Upper lobe of right lung (tissue), 1 donor: ENCODE measurements around the gene ALDH3A1. TPM values are rescaled to one million over a fixed set of nuclear protein-coding genes. Genes with fewer than 3 reads are reported as not detected.

ENCODE experiments used
- ATAC-seq: fragments of 200-7000 bp; cut with Tn5 transposase; one replicate; pipeline ENCODE4 v1.9.1; 2020; ENCODE audit warnings: mild to moderate bottlenecking, moderate library complexity
- DNase-seq: peaks from one replicate; pipeline ENCODE4 v3.0.0-alpha.2; 2020
- H3K27ac ChIP-seq: fragments of 200-600 bp; one replicate; pipeline ENCODE4 v1.8.0; 2022
- H3K27me3 ChIP-seq: fragments of 200-600 bp; one replicate; pipeline ENCODE4 v1.8.0; 2022; ENCODE audit warnings: mild to moderate bottlenecking
- H3K36me3 ChIP-seq: fragments of 200-600 bp; one replicate; pipeline ENCODE4 v1.8.0; 2022
- H3K4me1 ChIP-seq: fragments of 200-600 bp; one replicate; pipeline ENCODE4 v1.8.0; 2022
- H3K4me3 ChIP-seq: fragments of 200-600 bp; one replicate; pipeline ENCODE4 v1.8.0; 2022; ENCODE audit warnings: mild to moderate bottlenecking
- H3K9me3 ChIP-seq: fragments of 200-600 bp; one replicate; pipeline ENCODE4 v1.8.0; 2022
- intact Hi-C: fragments of 100-400 bp; cut with DNase I; formaldehyde crosslinking; loops from one replicate; pipeline ENCODE4 v1.11.0; 2022
- total RNA-seq: library from RNA; stranded (reverse); fragmentation: NEBNext Ultra II Directional; extraction: Animal tissue kit (Norgen Biotek cat#: 25700); gene quantifications from one replicate; pipeline ENCODE4 v1.2.1, GENCODE V29; 2021
- TF ChIP-seq, protein P1 (sequence below): fragments of 200-600 bp; IDR thresholded peaks from one replicate; pipeline ENCODE4 v1.8.0; 2022; ENCODE audit warnings: antibody characterized with exemption
- donor health status: DM: no; HTN: yes; CAD: no; lungs with severe emphysema.

The ALDH3A1 gene
- total RNA-seq, 1 donor from 2014 or later: 10.5 TPM

DNA sequence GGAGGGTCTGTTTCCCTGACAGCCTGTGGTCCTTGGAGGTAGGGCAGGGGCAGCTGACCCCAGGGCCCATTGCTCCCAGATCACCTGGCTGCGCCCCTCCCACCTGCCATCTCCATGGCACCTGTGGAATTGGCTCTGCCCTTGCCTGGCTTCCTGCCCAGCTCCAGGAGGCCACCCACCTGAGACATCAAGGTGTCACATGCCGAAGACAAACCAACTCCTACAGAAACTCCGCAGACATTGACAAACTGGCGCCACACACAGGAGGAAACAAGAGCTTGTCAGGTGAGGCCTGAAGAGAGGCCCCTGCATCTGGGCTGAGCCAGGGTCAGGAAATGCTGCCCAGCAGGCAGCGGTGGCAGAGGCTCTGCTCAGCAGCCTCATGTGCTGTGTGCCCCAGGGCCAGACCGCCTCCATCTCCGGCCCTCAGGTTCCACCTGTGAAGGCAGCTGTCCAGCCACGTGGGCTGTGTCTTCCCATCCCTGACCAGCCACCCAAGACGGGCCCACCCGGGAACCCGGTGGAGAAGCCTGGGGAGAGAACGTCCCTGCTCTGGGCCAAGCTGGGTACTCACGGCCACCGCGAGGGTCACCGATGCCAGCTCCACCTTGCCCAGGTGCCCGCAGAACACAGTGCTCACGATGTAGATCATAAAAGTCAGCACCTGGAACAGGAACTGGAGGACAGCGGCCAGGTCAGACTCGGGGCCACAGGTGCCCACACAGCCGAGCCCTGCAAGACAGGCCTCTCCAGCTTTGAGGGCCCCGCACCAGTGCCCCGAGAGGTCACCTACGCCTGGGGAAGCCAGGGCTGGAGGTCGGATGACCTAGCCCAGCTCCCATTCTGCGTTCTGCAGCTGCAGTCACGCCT is 33.3 kb downstream of the ALDH3A1 start:
- no peaks in the 10 kb centered on the region for H3K4me1 ChIP-seq
- ATAC-seq: no peak
- no peak overlapping the region for H3K27ac ChIP-seq
- H3K36me3 ChIP-seq: no peaks in the 10 kb centered on the region
- intact Hi-C loops: no loop called here
- TF ChIP-seq, protein P1, sequence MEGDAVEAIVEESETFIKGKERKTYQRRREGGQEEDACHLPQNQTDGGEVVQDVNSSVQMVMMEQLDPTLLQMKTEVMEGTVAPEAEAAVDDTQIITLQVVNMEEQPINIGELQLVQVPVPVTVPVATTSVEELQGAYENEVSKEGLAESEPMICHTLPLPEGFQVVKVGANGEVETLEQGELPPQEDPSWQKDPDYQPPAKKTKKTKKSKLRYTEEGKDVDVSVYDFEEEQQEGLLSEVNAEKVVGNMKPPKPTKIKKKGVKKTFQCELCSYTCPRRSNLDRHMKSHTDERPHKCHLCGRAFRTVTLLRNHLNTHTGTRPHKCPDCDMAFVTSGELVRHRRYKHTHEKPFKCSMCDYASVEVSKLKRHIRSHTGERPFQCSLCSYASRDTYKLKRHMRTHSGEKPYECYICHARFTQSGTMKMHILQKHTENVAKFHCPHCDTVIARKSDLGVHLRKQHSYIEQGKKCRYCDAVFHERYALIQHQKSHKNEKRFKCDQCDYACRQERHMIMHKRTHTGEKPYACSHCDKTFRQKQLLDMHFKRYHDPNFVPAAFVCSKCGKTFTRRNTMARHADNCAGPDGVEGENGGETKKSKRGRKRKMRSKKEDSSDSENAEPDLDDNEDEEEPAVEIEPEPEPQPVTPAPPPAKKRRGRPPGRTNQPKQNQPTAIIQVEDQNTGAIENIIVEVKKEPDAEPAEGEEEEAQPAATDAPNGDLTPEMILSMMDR: no peak
- no peak overlapping the region for H3K4me3 ChIP-seq
- H3K27me3 ChIP-seq: no peaks in the 10 kb centered on the region
- no peak for DNase-seq
- H3K9me3 ChIP-seq: no peaks in the 10 kb centered on the region

DNA sequence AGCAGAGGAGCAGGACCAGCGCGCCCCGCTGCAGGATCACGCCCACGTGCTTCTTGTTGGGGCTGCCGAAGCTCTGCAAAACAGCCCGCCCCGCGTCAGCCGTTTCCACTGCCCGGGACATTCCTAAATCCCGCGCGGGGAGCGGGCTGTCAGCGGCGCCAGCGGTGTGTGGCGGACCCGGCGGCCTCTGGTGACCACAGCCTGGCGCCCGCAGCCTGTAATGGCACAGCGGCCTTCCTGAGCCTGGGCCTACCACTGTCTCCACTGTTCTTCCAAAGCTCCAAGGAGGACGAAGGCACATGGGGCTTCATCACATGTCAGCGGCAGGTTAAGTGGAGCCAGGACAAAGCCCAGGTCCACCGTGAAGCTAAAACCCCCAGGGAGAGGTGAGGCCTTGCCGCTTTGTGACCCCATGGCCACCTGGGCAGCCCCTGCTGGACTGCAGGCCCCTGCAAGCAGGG is 34.2 kb downstream of the ALDH3A1 start:
- Histone ChIP-seq H3K4me3 (no peak overlapping the region), H3K27me3 (no peaks in the 10 kb centered on the region), H3K4me1 (no peaks in the 10 kb centered on the region), H3K36me3 (no peaks in the 10 kb centered on the region), H3K27ac (no peak overlapping the region), H3K9me3 (no peaks in the 10 kb centered on the region)
- DNase-seq: no peak
- intact Hi-C loops: no loop called here
- TF ChIP-seq, protein P1: no peak
- no peak for ATAC-seq

DNA sequence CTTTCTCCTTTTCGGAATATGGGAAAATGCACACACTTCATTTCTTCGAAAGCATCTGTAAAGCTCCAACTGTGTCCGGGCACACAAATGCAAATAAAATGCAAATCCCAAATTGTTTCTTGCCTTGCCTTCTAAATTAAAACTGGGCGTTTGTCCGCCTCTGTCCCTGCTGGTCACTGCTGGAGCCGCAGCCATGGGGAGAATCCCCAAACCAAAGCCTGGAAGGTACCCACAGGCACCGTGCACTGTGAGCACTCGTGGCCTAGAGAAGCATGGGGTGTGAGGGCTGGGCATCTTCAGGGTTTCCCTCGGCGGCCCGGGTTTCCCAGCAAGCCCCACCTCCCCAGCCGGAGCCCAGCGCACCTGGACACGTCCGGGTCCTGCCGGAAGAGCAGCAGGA is 34.6 kb downstream of the ALDH3A1 start:
- intact Hi-C loops: no loop called here
- DNase-seq (no peak), ATAC-seq (no peak)
- Histone ChIP-seq H3K4me1 (no peaks in the 10 kb centered on the region), H3K4me3 (no peak overlapping the region), H3K36me3 (no peaks in the 10 kb centered on the region), H3K27ac (no peak overlapping the region), H3K27me3 (no peaks in the 10 kb centered on the region), H3K9me3 (no peaks in the 10 kb centered on the region)
- TF ChIP-seq, protein P1: no peak

DNA sequence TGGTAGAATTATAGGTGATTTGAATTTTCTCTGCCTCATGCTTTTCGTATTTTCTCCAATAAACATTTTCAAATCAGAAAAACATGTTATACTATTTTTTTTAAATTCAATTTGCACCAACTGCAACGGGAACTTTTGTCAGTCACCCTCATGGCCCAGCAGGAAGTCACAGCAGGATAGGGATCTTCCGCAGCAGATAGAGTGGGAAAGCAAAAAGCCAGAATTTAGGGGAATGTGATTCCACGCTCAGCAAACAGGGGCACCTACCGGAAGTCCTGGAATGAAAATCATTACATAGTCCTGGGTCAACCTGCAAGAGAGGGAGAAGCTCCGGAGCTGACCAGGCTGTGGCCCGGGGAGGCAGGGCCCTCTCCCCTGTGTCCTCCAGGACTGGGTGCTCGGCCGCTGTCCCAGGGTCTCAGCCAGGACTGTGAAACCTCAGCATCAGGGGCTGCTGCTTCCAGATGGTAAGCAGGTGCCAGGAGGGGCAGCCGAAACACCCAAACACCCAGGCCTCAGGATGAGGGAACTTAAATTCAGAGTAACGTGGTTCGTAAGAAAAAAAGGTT is 35.6 kb downstream of the ALDH3A1 start:
- DNase-seq (no peak), ATAC-seq (no peak)
- Histone ChIP-seq H3K4me3 (no peak overlapping the region), H3K27ac (no peak overlapping the region), H3K27me3 (no peaks in the 10 kb centered on the region), H3K36me3 (no peaks in the 10 kb centered on the region), H3K9me3 (no peaks in the 10 kb centered on the region), H3K4me1 (no peaks in the 10 kb centered on the region)
- intact Hi-C loops: no loop called here
- TF ChIP-seq, protein P1: no peak

DNA sequence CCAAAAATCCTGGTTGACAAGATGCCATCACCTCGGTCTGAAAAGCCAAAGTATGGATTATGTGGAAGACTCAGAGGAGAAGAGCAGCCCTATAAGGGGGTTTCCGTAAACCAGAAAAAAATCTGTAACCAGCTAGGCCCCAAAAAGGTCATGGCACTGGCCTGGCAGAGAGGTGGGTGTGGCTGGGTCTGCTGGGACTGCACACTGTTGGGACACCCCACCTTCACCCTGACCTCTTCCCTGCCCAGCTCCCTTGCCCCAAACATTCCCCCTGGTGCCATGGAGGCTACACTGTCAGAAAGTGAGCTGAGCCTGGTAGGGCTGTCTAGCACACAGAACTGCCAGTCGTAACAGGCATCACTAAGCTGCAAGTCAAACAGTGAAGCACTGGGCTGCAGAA is 38.3 kb downstream of the ALDH3A1 start:
- TF ChIP-seq, protein P1: no peak
- DNase-seq: no peak
- H3K9me3 ChIP-seq: no peaks in the 10 kb centered on the region
- ATAC-seq: no peak
- H3K36me3 ChIP-seq: no peaks in the 10 kb centered on the region
- no peaks in the 10 kb centered on the region for H3K4me1 ChIP-seq
- H3K27me3 ChIP-seq: no peaks in the 10 kb centered on the region
- H3K27ac ChIP-seq: no peak overlapping the region
- intact Hi-C loops: no loop called here
- H3K4me3 ChIP-seq: no peak overlapping the region
